H1 (cell line): ENCODE data around the gene WDR43. TPM values are rescaled to one million over a fixed set of nuclear protein-coding genes. Genes with fewer than 3 reads are reported as not detected.

ENCODE experiments used
- KDM5A ChIP-seq: fragments of 200-600 bp; IDR thresholded peaks from 2 replicates; pipeline ENCODE4 v1.7.1; 2012; ENCODE audit warnings: mild to moderate bottlenecking, low read length, inconsistent platforms, mixed read lengths
- NRF1 ChIP-seq: IDR thresholded peaks from 2 replicates; pipeline ENCODE4 v1.6.1; 2011; ENCODE audit warnings: mild to moderate bottlenecking, low read depth, low read length, improper control_type of control experiment
- RBBP5 ChIP-seq: IDR thresholded peaks from 2 replicates; pipeline ENCODE4 v1.7.1; 2012; ENCODE audit warnings: low read depth, mild to moderate bottlenecking, inconsistent platforms, low read length, moderate library complexity, borderline replicate concordance
- RFX5 ChIP-seq: IDR thresholded peaks from 2 replicates; pipeline ENCODE4 v1.6.1; 2011; ENCODE audit warnings: low read depth, low read length, improper control_type of control experiment, borderline replicate concordance
- RNF2 ChIP-seq: fragments of 200-900, 300-1000 bp; sonication (generic); IDR thresholded peaks from 2 replicates; pipeline ENCODE4 v1.7.1; 2016; ENCODE audit warnings: borderline replicate concordance, low read depth, mild to moderate bottlenecking, antibody characterized with exemption, low read length; ENCODE audit not compliant: poor library complexity, severe bottlenecking; ENCODE audit errors: missing control alignments
- SAP30 ChIP-seq: fragments of 300-600 bp; sonication (generic); IDR thresholded peaks from 2 replicates; pipeline ENCODE4 v1.7.1; 2012; ENCODE audit warnings: low read length, moderate library complexity, mild to moderate bottlenecking, inconsistent platforms; ENCODE audit not compliant: insufficient read depth, insufficient replicate concordance
- SRF ChIP-seq: IDR thresholded peaks from 2 replicates; pipeline ENCODE4 v1.6.1; 2011; ENCODE audit warnings: mild to moderate bottlenecking, low read depth, low read length, moderate library complexity
- TBP ChIP-seq: IDR thresholded peaks from 2 replicates; pipeline ENCODE4 v1.6.1; 2011; ENCODE audit warnings: low read depth, low read length, improper control_type of control experiment
- polyA plus RNA-seq, 7 experiments: library from polyadenylated mRNA; depleted of rRNA in 3 of 7; stranded (reverse) in 5 of 7; unstranded in 2 of 7; fragments of >200 nt in 5 of 7; fragments of 200-250 nt in 2 of 7; gene quantifications; 1 replicate in 5 of 7; 2 replicates in 1 of 7; 4 replicates in 1 of 7; pipeline versions ENCODE4 v1.2.1 to v1.2.3, GENCODE V29; 2011 to 2013; ENCODE audit warnings: missing spikeins in 2 of 7, mixed read lengths in 2 of 7
- total RNA-seq: library from RNA; stranded (reverse); fragmentation: NEBNext Ultra II Directional; extraction: Animal tissue kit (Norgen Biotek cat#: 25700); gene quantifications from 2 replicates; pipeline ENCODE4 v1.2.1, GENCODE V29; 2021
- TF ChIP-seq, protein P1 (sequence below): fragments of 300-600 bp; sonication (generic); IDR thresholded peaks from 2 replicates; pipeline ENCODE4 v1.7.1; 2012; ENCODE audit warnings: low read length, moderate library complexity, mild to moderate bottlenecking, inconsistent platforms; ENCODE audit not compliant: insufficient replicate concordance
- TF ChIP-seq, protein P2 (sequence below): IDR thresholded peaks from 2 replicates; pipeline ENCODE4 v1.6.1; 2011; ENCODE audit warnings: low read depth, mild to moderate bottlenecking, low read length; ENCODE audit not compliant: insufficient read depth

The WDR43 gene
- total and polyA plus RNA-seq, 2 of the 8 experiments (the other 6 are each of a cell fraction or from before 2014, with no cell fraction given), result 57.8 to 142 TPM

DNA sequence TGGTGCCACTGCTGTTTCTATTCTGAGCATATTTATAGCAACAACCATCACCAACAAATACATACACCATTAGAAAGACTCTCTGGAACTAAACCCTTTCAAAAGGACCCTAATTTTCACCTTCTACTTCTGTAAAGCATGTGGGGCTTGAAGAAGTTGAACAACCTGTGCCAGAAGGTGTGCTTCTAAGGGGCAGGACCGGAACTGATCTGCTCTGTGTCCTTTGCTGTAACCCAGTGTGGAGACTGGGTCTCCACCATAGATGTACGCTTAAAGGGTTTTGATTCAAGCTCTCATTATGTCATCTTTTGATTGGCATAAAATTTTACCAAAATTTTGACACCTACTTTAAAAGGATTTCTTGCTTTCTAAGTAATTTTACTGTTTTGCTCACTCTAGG, 40.3 kb downstream of the WDR43 start (continued):
- TF ChIP-seq, protein P1, sequence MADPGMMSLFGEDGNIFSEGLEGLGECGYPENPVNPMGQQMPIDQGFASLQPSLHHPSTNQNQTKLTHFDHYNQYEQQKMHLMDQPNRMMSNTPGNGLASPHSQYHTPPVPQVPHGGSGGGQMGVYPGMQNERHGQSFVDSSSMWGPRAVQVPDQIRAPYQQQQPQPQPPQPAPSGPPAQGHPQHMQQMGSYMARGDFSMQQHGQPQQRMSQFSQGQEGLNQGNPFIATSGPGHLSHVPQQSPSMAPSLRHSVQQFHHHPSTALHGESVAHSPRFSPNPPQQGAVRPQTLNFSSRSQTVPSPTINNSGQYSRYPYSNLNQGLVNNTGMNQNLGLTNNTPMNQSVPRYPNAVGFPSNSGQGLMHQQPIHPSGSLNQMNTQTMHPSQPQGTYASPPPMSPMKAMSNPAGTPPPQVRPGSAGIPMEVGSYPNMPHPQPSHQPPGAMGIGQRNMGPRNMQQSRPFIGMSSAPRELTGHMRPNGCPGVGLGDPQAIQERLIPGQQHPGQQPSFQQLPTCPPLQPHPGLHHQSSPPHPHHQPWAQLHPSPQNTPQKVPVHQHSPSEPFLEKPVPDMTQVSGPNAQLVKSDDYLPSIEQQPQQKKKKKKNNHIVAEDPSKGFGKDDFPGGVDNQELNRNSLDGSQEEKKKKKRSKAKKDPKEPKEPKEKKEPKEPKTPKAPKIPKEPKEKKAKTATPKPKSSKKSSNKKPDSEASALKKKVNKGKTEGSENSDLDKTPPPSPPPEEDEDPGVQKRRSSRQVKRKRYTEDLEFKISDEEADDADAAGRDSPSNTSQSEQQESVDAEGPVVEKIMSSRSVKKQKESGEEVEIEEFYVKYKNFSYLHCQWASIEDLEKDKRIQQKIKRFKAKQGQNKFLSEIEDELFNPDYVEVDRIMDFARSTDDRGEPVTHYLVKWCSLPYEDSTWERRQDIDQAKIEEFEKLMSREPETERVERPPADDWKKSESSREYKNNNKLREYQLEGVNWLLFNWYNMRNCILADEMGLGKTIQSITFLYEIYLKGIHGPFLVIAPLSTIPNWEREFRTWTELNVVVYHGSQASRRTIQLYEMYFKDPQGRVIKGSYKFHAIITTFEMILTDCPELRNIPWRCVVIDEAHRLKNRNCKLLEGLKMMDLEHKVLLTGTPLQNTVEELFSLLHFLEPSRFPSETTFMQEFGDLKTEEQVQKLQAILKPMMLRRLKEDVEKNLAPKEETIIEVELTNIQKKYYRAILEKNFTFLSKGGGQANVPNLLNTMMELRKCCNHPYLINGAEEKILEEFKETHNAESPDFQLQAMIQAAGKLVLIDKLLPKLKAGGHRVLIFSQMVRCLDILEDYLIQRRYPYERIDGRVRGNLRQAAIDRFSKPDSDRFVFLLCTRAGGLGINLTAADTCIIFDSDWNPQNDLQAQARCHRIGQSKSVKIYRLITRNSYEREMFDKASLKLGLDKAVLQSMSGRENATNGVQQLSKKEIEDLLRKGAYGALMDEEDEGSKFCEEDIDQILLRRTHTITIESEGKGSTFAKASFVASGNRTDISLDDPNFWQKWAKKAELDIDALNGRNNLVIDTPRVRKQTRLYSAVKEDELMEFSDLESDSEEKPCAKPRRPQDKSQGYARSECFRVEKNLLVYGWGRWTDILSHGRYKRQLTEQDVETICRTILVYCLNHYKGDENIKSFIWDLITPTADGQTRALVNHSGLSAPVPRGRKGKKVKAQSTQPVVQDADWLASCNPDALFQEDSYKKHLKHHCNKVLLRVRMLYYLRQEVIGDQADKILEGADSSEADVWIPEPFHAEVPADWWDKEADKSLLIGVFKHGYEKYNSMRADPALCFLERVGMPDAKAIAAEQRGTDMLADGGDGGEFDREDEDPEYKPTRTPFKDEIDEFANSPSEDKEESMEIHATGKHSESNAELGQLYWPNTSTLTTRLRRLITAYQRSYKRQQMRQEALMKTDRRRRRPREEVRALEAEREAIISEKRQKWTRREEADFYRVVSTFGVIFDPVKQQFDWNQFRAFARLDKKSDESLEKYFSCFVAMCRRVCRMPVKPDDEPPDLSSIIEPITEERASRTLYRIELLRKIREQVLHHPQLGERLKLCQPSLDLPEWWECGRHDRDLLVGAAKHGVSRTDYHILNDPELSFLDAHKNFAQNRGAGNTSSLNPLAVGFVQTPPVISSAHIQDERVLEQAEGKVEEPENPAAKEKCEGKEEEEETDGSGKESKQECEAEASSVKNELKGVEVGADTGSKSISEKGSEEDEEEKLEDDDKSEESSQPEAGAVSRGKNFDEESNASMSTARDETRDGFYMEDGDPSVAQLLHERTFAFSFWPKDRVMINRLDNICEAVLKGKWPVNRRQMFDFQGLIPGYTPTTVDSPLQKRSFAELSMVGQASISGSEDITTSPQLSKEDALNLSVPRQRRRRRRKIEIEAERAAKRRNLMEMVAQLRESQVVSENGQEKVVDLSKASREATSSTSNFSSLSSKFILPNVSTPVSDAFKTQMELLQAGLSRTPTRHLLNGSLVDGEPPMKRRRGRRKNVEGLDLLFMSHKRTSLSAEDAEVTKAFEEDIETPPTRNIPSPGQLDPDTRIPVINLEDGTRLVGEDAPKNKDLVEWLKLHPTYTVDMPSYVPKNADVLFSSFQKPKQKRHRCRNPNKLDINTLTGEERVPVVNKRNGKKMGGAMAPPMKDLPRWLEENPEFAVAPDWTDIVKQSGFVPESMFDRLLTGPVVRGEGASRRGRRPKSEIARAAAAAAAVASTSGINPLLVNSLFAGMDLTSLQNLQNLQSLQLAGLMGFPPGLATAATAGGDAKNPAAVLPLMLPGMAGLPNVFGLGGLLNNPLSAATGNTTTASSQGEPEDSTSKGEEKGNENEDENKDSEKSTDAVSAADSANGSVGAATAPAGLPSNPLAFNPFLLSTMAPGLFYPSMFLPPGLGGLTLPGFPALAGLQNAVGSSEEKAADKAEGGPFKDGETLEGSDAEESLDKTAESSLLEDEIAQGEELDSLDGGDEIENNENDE, result no peak
- no peak for TF ChIP-seq RBBP5
- TF ChIP-seq TBP, result no peak
- TF ChIP-seq RNF2, result no peak
- TF ChIP-seq KDM5A, result no peak
- TF ChIP-seq SRF, result no peak
- TF ChIP-seq RFX5, result no peak
- TF ChIP-seq, protein P2, sequence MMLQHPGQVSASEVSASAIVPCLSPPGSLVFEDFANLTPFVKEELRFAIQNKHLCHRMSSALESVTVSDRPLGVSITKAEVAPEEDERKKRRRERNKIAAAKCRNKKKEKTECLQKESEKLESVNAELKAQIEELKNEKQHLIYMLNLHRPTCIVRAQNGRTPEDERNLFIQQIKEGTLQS, result no peak
- no peak for TF ChIP-seq SAP30
- no peak for TF ChIP-seq NRF1
